ENCODE results near the gene CST7.

CST7 gene

GRCh38 chr20:25006431-25007167, 57.5 kb downstream of the CST7 start:
- DNase-seq = no peak

GRCh38 chr20:25007491-25008305, 58.6 kb downstream of the CST7 start:
- DNase-seq = no peak

GRCh38 chr20:25008388-25009217, 59.5 kb downstream of the CST7 start:
- no peak for DNase-seq

Measured in MV-4-11 (cell line).